T-helper 22 cell (primary cell): ENCODE results near the gene MECR.
"Not testable (repeated sequence)": the region's sequence is repeated elsewhere in the genome, so short reads cannot be mapped to it uniquely, and the experiment has no call there.

Experiments used
- DNase-seq: peaks from one replicate; pipeline ENCODE4 v3.0.0-alpha.2; 2020; ENCODE audit warnings: low read depth

Gene MECR

GRCh38 chr1:29169976-29170375 lies 60.8 kb downstream of the MECR start:
- DNase-seq, result no peak

GRCh38 chr1:29167904-29168303 lies 62.8 kb downstream of the MECR start:
- no peak for DNase-seq

- no peak for DNase-seq
These were observed 64.3 kb downstream of the MECR start for GRCh38 chr1:29166291-29166878.

- DNase-seq, result no peak
These were observed 66.1 kb downstream of the MECR start for GRCh38 chr1:29164588-29164987.

- DNase-seq, result no peak
These were observed 68.1 kb downstream of the MECR start for GRCh38 chr1:29162476-29163138.

GRCh38 chr1:29162025-29162424 lies 68.7 kb downstream of the MECR start:
- DNase-seq, result no peak

- no peak for DNase-seq
These were observed 71.0 kb downstream of the MECR start for GRCh38 chr1:29159773-29160172.

GRCh38 chr1:29157269-29157601 lies 73.5 kb downstream of the MECR start:
- DNase-seq, result no peak

GRCh38 chr1:29156543-29157268 lies 74.0 kb downstream of the MECR start:
- DNase-seq, result no peak

- DNase-seq, result no peak
These were observed 78.5 kb downstream of the MECR start for GRCh38 chr1:29152046-29152805.

GRCh38 chr1:29150346-29150745 lies 80.4 kb downstream of the MECR start:
- DNase-seq, result not testable (repeated sequence)

- DNase-seq, result no peak
These were observed 81.9 kb downstream of the MECR start for GRCh38 chr1:29148656-29149491.

- DNase-seq, result no peak
These were observed 84.8 kb downstream of the MECR start for GRCh38 chr1:29145739-29146437.

GRCh38 chr1:29144178-29144577 lies 86.6 kb downstream of the MECR start:
- DNase-seq, result no peak

GRCh38 chr1:29142714-29143113 lies 88.0 kb downstream of the MECR start:
- no peak for DNase-seq
